ENCODE results near the gene PRKCQ. TPM values are rescaled to one million over a fixed set of nuclear protein-coding genes. Genes with fewer than 3 reads are reported as not detected.

Gene PRKCQ
- polyA plus RNA-seq, 1 donor (not counting 4 experiments of a cell fraction or from before 2014, with no cell fraction given), result 7.5 TPM

GRCh38 chr10:6561552-6561951 is 18.5 kb downstream of the PRKCQ start:
- TF ChIP-seq EZH2 (IDR thresholded peaks at IDR 0.05; ENCODE audit: low read length), result no peak
- no peak for TF ChIP-seq CTCF (optimal IDR thresholded peaks at IDR 0.05 in 1 of 3, IDR thresholded peaks at IDR 0.05 in 1 of 3, conservative IDR thresholded peaks at IDR 0.05 in 1 of 3; ENCODE audit: extremely low read depth in 1 of 3, insufficient read depth in 2 of 3, low read length in 3 of 3)
- dilution Hi-C loops (cut with MboI; ENCODE audit: extremely low pct_ligation_motif_present, low sequenced_read_pairs), result no loop called here
- Histone ChIP-seq H3K9me1 (ENCODE audit: control insufficient read depth, extremely low read depth, insufficient read depth, low read length) (no peaks in the 10 kb centered on the region), H3K27ac (ENCODE audit: control insufficient read depth, insufficient read depth, low read length) (no peak overlapping the region), H3K4me2 (ENCODE audit: control insufficient read depth, extremely low read depth, insufficient read depth, low read depth, low read length) (no peak overlapping the region), H3K9ac (ENCODE audit: control insufficient read depth, extremely low read depth, insufficient read depth, low read length) (no peak overlapping the region), H2AFZ (ENCODE audit: control insufficient read depth, low read length) (no peak overlapping the region), H4K20me1 (ENCODE audit: control insufficient read depth, extremely low read depth, insufficient read depth, low read length) (no peaks in the 10 kb centered on the region), H3K36me3 (ENCODE audit: control insufficient read depth in 2 of 2, extremely low read depth in 1 of 2, insufficient read depth in 2 of 2, low read length in 2 of 2) (no peaks in the 10 kb centered on the region), H3K79me2 (ENCODE audit: control insufficient read depth, insufficient read depth, low read length) (no peaks in the 10 kb centered on the region), H3K9me3 (ENCODE audit: control insufficient read depth, low read depth, low read length) (no peaks in the 10 kb centered on the region), H3K4me1 (ENCODE audit: control insufficient read depth, extremely low read depth, insufficient read depth, low read length) (peaks cover 4% of the 10 kb centered on the region), H3K27me3 (ENCODE audit: control insufficient read depth, extremely low read depth, insufficient read depth, low read length) (no peaks in the 10 kb centered on the region), H3K4me3 (ENCODE audit: control insufficient read depth in 2 of 3, extremely low read depth in 1 of 3, insufficient read depth in 2 of 3, low read depth in 1 of 3, low read length in 3 of 3) (no peak overlapping the region)
- FAIRE-seq, result no peak
- no peak for DNase-seq (ENCODE audit: low read depth, low spot score)

- H3K4me1 ChIP-seq (ENCODE audit: control insufficient read depth, extremely low read depth, insufficient read depth, low read length), result peaks cover 4% of the 10 kb centered on the region
- H3K4me3 ChIP-seq (ENCODE audit: control insufficient read depth in 2 of 3, extremely low read depth in 1 of 3, insufficient read depth in 2 of 3, low read depth in 1 of 3, low read length in 3 of 3), result no peak overlapping the region
- TF ChIP-seq EZH2 (IDR thresholded peaks at IDR 0.05; ENCODE audit: low read length), result no peak
- TF ChIP-seq CTCF (optimal IDR thresholded peaks at IDR 0.05 in 1 of 3, IDR thresholded peaks at IDR 0.05 in 1 of 3, conservative IDR thresholded peaks at IDR 0.05 in 1 of 3; ENCODE audit: extremely low read depth in 1 of 3, insufficient read depth in 2 of 3, low read length in 3 of 3), result no peak
- dilution Hi-C loops (cut with MboI; ENCODE audit: extremely low pct_ligation_motif_present, low sequenced_read_pairs), result no loop called here
- H3K9me3 ChIP-seq (ENCODE audit: control insufficient read depth, low read depth, low read length), result no peaks in the 10 kb centered on the region
- no peak overlapping the region for H2AFZ ChIP-seq (ENCODE audit: control insufficient read depth, low read length)
- H3K36me3 ChIP-seq (ENCODE audit: control insufficient read depth in 2 of 2, extremely low read depth in 1 of 2, insufficient read depth in 2 of 2, low read length in 2 of 2), result no peaks in the 10 kb centered on the region
- no peak for FAIRE-seq
- DNase-seq (ENCODE audit: low read depth, low spot score), result no peak
- H3K27me3 ChIP-seq (ENCODE audit: control insufficient read depth, extremely low read depth, insufficient read depth, low read length), result no peaks in the 10 kb centered on the region
- no peak overlapping the region for H3K4me2 ChIP-seq (ENCODE audit: control insufficient read depth, extremely low read depth, insufficient read depth, low read depth, low read length)
- no peak overlapping the region for H3K27ac ChIP-seq (ENCODE audit: control insufficient read depth, insufficient read depth, low read length)
- no peaks in the 10 kb centered on the region for H4K20me1 ChIP-seq (ENCODE audit: control insufficient read depth, extremely low read depth, insufficient read depth, low read length)
- no peaks in the 10 kb centered on the region for H3K79me2 ChIP-seq (ENCODE audit: control insufficient read depth, insufficient read depth, low read length)
- no peak overlapping the region for H3K9ac ChIP-seq (ENCODE audit: control insufficient read depth, extremely low read depth, insufficient read depth, low read length)
- no peaks in the 10 kb centered on the region for H3K9me1 ChIP-seq (ENCODE audit: control insufficient read depth, extremely low read depth, insufficient read depth, low read length)
Observed at GRCh38 chr10:6558759-6559461, 21.2 kb downstream of the PRKCQ start.

All from keratinocyte (primary cell).